Measurements from ENCODE around the gene PAQR5. TPM values are rescaled to one million over a fixed set of nuclear protein-coding genes. Genes with fewer than 3 reads are reported as not detected.

PAQR5 gene
- total and polyA plus RNA-seq, 9 of the 15 experiments (the other 6 are each of a cell fraction or from before 2014, with no cell fraction given) = 0.04 to 0.08 TPM; not detected in 7

DNA sequence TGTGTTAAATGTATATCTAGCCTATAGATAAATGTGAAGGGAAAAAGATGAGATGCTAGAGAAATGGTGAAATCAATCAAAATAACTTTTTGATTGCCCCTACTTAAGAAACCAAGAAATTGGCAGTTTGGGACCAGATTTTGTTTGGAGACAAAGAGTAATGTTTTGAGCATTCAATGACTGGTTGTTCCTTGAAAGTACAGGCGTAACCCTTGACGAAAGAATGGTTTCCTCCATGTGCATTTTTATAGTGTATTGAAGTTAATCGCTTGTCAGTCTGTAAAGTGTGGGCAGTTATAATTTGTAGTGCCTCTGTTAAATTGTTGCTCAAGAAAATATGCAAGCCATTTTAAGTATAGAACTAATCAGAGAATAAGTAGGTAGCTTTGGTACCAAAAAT, 116.7 kb downstream of the PAQR5 start (continued):
- TF ChIP-seq, protein P1, sequence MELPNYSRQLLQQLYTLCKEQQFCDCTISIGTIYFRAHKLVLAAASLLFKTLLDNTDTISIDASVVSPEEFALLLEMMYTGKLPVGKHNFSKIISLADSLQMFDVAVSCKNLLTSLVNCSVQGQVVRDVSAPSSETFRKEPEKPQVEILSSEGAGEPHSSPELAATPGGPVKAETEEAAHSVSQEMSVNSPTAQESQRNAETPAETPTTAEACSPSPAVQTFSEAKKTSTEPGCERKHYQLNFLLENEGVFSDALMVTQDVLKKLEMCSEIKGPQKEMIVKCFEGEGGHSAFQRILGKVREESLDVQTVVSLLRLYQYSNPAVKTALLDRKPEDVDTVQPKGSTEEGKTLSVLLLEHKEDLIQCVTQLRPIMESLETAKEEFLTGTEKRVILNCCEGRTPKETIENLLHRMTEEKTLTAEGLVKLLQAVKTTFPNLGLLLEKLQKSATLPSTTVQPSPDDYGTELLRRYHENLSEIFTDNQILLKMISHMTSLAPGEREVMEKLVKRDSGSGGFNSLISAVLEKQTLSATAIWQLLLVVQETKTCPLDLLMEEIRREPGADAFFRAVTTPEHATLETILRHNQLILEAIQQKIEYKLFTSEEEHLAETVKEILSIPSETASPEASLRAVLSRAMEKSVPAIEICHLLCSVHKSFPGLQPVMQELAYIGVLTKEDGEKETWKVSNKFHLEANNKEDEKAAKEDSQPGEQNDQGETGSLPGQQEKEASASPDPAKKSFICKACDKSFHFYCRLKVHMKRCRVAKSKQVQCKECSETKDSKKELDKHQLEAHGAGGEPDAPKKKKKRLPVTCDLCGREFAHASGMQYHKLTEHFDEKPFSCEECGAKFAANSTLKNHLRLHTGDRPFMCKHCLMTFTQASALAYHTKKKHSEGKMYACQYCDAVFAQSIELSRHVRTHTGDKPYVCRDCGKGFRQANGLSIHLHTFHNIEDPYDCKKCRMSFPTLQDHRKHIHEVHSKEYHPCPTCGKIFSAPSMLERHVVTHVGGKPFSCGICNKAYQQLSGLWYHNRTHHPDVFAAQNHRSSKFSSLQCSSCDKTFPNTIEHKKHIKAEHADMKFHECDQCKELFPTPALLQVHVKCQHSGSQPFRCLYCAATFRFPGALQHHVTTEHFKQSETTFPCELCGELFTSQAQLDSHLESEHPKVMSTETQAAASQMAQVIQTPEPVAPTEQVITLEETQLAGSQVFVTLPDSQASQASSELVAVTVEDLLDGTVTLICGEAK (IDR thresholded peaks at IDR 0.05) = peak; percentile 18; the same call in 1 of the 2 replicates
- TF ChIP-seq, protein P1 (CRISPR knock-in tag; IDR thresholded peaks at IDR 0.05) = no peak
- TF ChIP-seq, protein P2, sequence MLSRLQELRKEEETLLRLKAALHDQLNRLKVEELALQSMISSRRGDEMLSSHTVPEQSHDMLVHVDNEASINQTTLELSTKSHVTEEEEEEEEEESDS (CRISPR knock-in tag; IDR thresholded peaks at IDR 0.05) = no peak
- TF ChIP-seq, protein P3, sequence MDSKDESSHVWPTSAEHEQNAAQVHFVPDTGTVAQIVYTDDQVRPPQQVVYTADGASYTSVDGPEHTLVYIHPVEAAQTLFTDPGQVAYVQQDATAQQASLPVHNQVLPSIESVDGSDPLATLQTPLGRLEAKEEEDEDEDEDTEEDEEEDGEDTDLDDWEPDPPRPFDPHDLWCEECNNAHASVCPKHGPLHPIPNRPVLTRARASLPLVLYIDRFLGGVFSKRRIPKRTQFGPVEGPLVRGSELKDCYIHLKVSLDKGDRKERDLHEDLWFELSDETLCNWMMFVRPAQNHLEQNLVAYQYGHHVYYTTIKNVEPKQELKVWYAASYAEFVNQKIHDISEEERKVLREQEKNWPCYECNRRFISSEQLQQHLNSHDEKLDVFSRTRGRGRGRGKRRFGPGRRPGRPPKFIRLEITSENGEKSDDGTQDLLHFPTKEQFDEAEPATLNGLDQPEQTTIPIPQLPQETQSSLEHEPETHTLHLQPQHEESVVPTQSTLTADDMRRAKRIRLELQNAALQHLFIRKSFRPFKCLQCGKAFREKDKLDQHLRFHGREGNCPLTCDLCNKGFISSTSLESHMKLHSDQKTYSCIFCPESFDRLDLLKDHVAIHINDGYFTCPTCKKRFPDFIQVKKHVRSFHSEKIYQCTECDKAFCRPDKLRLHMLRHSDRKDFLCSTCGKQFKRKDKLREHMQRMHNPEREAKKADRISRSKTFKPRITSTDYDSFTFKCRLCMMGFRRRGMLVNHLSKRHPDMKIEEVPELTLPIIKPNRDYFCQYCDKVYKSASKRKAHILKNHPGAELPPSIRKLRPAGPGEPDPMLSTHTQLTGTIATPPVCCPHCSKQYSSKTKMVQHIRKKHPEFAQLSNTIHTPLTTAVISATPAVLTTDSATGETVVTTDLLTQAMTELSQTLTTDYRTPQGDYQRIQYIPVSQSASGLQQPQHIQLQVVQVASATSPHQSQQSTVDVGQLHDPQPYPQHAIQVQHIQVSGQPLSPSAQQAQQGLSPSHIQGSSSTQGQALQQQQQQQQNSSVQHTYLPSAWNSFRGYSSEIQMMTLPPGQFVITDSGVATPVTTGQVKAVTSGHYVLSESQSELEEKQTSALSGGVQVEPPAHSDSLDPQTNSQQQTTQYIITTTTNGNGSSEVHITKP (IDR thresholded peaks at IDR 0.05; ENCODE audit: partially characterized antibody) = peak; percentile 59
- TF ChIP-seq ZNF316 (IDR thresholded peaks at IDR 0.05) = no peak
